Suppressor macrophage (primary cell): Measurements from ENCODE around the gene RPTOR.
"Not testable (repeated sequence)": the region's sequence is repeated elsewhere in the genome, so short reads cannot be mapped to it uniquely, and the experiment has no call there.

Source experiments
- DNase-seq, 4 experiments: peaks; one replicate each; pipeline ENCODE4 v3.0.0-alpha.2; 2020 to 2022

Gene RPTOR

GRCh38 chr17:80513201-80513600 lies 31.4 kb upstream of the RPTOR start:
- DNase-seq = no peak

- no peak for DNase-seq
Measured at GRCh38 chr17:80513892-80514291, 30.7 kb upstream of the RPTOR start.

- no peak for DNase-seq
Measured at GRCh38 chr17:80516171-80516932, 28.3 kb upstream of the RPTOR start.

- no peak for DNase-seq
Measured at GRCh38 chr17:80517641-80518040, 27.0 kb upstream of the RPTOR start.

GRCh38 chr17:80518392-80518791 lies 26.2 kb upstream of the RPTOR start:
- no peak for DNase-seq

- no peak for DNase-seq
Measured at GRCh38 chr17:80519091-80519781, 25.4 kb upstream of the RPTOR start.

GRCh38 chr17:80520810-80521455 lies 23.7 kb upstream of the RPTOR start:
- DNase-seq = no peak

- DNase-seq = no peak
Measured at GRCh38 chr17:80523054-80523744, 21.4 kb upstream of the RPTOR start.

- no peak for DNase-seq
Measured at GRCh38 chr17:80523956-80524712, 20.5 kb upstream of the RPTOR start.

GRCh38 chr17:80526116-80526910 lies 18.3 kb upstream of the RPTOR start:
- DNase-seq = no peak

- no peak for DNase-seq
Measured at GRCh38 chr17:80527016-80527645, 17.5 kb upstream of the RPTOR start.

GRCh38 chr17:80528536-80528935 lies 16.1 kb upstream of the RPTOR start:
- DNase-seq = no peak

GRCh38 chr17:80529104-80529903 lies 15.3 kb upstream of the RPTOR start:
- DNase-seq = no peak

GRCh38 chr17:80529904-80530292 lies 14.7 kb upstream of the RPTOR start:
- DNase-seq = no peak

GRCh38 chr17:80531400-80531799 lies 13.2 kb upstream of the RPTOR start:
- no peak for DNase-seq

GRCh38 chr17:80537386-80537785 lies 7.3 kb upstream of the RPTOR start:
- not testable (repeated sequence) for DNase-seq

GRCh38 chr17:80538484-80538883 lies 6.2 kb upstream of the RPTOR start:
- no peak for DNase-seq

GRCh38 chr17:80539022-80539641 lies 5.5 kb upstream of the RPTOR start:
- peak in 3 of 4 experiments; percentile 10 to 17 (median 15) for DNase-seq

- DNase-seq = peak in 1 of 4 experiments; percentile 4
Measured at GRCh38 chr17:80545499-80545826, 825 bp downstream of the RPTOR start.

- DNase-seq = peak in 1 of 4 experiments; percentile 4
Measured at GRCh38 chr17:80546267-80546666, 1.6 kb downstream of the RPTOR start.
